GM18508 (cell line): ENCODE data around the gene FGGY.

Experiments
- ATAC-seq: cut with Tn5 transposase; IDR thresholded peaks from one replicate; pipeline ENCODE4 v1.9.1; 2021; ENCODE audit warnings: moderate number of reproducible peaks; ENCODE audit not compliant: insufficient read depth, unreplicated experiment

FGGY gene

GRCh38 chr1:59314776-59315528, 18.1 kb downstream of the FGGY start:
- ATAC-seq = no peak

DNA sequence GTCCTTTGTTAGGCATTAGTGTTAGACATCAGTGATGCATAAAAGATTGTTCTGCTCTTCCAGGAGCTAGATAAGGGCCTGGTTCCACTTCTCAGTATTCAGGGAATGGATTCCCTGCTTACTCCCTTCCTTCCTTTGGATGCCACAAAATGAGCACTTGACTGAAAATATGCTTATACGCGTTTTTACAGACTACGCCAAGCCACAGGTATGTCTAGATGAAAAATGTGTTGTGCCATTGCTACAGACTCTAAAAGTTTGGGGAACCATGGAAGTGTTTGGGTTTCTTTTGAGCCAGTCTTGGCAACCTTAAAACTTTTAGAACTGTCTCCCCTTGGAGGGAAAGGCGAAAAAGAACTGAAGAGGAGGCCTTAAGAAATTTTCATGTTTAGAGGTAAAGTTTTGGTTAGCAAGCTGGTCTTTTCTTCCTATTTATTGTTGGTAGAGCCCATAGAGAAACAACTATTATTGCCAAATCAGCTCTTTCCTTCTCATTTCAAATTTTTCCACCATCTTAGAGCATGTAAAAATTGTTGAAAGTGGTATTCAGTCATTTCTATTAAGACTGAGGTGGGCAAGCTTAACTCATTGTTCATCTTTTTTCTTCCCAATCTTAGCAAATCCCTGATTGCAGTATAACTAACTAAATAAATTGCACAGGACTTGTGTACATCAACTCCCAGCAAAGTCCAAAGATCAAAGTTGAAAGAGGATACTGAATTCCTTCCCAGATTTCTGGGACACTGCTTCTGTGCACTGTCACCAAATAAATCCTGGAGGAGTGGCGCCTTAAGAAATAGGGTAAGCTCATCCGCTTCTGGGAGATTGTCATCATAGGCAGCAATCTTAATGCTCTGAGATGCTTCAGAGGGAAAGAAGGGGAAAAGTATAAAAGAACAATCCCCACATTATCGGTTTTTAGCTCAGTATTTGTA, 18.9 kb downstream of the FGGY start:
- ATAC-seq = no peak

GRCh38 chr1:59316497-59317128, 19.7 kb downstream of the FGGY start:
- peak; percentile 79 for ATAC-seq

DNA sequence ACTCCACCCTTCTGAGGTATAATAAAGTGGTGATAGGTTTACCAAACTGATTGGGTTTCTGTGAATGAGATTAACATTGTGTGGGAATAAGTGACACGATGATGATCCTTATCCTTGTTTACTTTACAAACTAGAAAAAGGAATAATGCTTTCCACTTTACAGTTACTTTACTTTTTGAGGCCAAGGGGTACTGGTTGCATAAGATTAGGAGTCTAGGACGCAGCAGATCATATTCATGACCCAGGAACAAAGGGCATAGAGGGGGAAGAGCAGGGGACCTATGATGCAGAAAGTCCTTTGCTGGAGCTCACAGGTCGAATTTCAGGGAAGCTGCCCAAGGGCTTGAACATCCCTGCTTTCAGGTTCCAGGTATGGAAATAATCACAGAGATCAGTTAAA, 20.4 kb downstream of the FGGY start:
- ATAC-seq = no peak

DNA sequence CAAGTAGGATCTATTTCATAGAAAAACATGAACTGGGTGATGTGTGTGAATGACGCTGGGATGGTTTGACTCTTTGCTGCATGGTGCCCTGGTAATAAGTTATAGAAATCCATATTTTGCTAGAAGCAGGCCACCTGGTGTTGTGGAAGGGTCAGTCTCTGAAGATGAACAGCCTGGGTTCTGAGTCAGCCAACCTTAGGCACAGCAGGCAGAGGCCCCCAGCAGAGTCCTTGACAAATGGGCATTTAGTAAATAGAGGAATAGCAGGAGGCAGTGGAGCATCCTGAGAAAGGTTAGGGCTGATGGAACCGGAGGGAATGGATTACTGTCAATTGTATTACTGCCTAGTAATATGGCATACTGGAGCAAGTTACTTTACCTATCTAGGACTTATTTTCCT, 20.9 kb downstream of the FGGY start:
- no peak for ATAC-seq

DNA sequence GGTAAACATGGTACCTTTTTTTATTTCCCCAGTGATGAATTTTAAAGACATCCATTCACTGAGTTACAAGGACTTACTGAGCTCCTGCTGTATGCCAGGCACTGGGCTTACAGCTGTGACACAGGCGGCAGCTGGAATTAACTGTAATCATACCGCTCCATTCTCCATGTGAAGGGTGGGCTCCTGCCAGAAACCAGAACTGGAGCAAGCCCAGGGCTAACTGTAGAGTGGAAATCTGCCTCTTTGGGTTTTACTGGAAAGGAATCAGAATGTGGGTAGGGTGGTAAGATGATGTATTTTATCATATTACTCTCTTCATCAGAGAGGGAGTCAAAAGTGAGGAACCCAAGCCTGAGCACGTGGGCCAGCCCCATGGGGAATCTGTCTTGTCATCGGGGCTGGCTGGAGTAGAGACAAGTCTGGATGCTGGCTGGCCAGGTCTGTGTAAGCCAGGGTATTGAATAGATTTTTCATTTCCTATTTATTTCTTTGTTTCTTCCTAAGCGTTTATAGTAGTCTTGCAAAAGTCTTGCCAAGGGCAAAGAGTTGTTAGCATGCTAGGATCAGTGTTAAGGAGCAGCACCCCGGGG, 21.5 kb downstream of the FGGY start:
- no peak for ATAC-seq

DNA sequence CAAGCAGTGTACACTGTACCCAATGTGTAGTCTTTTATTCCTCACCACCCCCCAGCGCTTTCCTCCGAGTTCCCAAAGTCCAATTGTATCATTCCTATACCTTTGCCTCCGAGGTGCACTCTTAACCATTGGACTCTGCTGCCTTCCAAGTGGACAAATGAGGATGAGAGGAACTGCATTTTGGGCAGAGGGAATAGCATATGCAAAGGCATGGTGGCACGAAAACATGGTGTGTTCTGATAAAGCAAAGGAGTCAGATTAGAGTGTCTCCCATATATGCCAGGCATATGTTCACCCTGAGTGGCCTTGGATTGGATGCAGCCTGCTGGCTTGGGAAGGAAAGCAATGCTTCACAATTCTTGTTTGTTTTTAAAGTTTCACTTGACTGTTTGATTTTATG, 25.5 kb downstream of the FGGY start:
- no peak for ATAC-seq

GRCh38 chr1:59322814-59323213, 25.9 kb downstream of the FGGY start:
- ATAC-seq = no peak

DNA sequence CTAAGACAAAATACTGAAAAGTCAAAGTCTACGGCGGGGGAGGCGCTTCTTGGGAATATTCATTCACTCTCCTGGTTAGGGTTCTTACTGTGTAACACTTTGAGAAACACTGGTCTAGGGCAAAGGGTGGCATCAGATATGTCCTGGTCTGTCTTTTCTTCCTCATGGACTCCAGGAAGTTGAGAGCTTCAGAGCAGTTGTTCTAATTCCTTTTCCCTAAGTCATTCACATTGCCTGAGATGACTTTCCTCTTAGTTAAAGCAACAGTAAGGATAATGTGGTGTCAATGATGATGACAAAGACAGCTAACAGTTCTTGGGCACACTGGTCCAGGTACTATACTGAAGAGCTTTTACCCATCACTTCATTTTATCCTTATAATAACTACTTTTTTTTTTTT, 27.0 kb downstream of the FGGY start:
- ATAC-seq = no peak

DNA sequence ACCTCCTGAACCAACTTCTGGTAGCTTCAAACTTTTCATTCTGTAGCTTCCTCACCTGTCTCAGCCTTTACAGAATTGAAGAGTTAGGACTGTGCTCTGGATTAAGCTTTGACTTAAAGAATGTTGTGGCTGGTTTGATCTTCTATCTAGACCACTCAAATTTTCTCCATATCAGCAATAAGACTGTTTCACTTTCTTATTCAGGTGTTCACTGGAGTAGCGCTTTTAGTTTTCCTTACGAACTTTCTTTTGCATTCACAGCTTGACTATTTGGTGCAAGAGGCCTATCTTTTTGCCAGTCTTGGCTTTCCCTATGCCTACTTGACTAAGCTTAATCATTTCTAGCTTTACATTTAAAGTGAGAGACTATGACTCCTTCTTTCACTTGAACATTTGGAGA, 31.5 kb downstream of the FGGY start:
- no peak for ATAC-seq

GRCh38 chr1:59329412-59330053, 32.6 kb downstream of the FGGY start:
- ATAC-seq = no peak

- ATAC-seq = no peak
Observed at GRCh38 chr1:59331686-59332620, 35.1 kb downstream of the FGGY start.

- ATAC-seq = no peak
Observed at GRCh38 chr1:59332983-59333382, 36.1 kb downstream of the FGGY start.

DNA sequence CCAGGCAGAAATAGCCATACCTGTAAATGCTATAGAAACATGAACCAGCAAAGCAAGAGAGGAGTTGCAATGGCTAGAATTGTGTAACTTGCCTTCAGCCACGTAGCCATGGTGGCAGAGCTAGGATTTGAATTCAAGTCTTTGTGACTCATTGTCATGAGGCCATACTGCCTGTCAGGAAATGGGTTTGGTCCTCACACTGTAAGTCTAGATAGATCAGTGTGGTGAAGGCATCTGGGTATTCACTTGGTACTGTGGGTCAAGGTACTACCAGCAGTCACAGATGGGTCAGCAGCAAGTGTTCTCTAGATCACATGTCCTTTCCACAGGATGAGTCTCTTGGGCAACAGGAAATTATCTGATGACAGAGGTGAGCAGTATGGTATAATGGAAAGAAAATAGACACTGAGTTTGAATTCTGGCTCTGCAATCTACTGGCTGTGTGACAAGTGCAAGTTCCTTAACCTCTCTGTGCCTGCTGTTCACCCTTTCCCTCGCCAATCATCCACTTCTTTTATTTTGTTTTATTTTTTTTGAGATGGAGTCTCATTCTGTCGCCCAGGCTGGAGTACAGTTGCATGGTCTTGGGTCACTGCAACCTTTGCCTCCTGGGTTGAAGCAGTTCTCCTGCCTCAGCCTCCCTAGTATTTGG, 36.9 kb downstream of the FGGY start:
- ATAC-seq = no peak

GRCh38 chr1:59340411-59341307, 43.8 kb downstream of the FGGY start:
- peak; percentile 56 for ATAC-seq

DNA sequence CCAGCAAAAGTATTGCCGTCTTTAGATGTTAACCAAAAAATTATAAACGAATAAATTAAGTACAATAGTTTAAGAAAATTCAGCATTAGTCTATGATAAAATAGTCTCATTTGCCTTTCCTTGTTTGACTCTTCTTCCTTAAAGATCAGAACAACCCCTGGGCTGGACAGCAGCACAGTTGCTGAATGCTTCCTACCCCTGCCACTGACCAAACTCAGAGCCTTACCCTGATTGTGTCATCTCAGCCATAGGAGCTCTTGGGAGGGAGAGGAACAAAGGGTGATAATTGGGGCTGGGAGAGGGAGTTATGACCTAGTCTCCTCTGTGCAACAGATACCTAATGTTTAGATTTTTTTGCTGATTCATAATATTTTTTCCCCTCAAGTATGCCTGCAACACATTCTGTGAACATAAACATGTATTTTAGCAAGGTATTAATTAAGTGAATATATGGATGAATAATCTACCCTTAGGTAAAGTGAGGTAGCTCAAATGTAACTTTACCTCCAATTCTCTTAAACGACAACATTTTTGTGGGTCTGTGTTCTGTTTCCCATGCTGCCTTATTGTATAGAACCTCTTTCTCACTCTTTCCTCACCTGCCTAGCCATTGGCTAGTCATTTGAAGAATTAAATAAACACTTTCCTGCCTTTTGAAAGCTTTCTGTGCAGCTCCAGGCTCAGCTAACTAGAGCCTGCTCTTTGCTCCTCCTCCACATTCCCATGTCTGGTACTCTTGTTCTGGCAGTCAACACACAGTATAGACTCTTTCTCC, 46.1 kb downstream of the FGGY start:
- no peak for ATAC-seq

GRCh38 chr1:59343576-59343840, 46.6 kb downstream of the FGGY start:
- no peak for ATAC-seq
